Activated T-helper 1 cell treated with anti-CD3 and anti-CD28 coated beads, Interleukin-2, amount 50 U/mL, for 16 hours (primary cell): Measurements from ENCODE around the gene E2F2.
"Not testable (repeated sequence)": the region's sequence is repeated elsewhere in the genome, so short reads cannot be mapped to it uniquely, and the experiment has no call there.

Experiments used
- DNase-seq, 2 donors: peaks; one replicate each; pipeline ENCODE4 v3.0.0-alpha.2; 2020; ENCODE audit warnings: low read depth in 1 of 2, low spot score in 1 of 2

The E2F2 gene

GRCh38 chr1:23548704-23549143 lies 17.7 kb upstream of the E2F2 start:
- no peak for DNase-seq

- no peak for DNase-seq
Observed at GRCh38 chr1:23546897-23547584, 16.0 kb upstream of the E2F2 start.

GRCh38 chr1:23545851-23546250 lies 14.8 kb upstream of the E2F2 start:
- no peak for DNase-seq

- peak; percentile 46 to 54 for DNase-seq
Observed at GRCh38 chr1:23544444-23545389, 13.7 kb upstream of the E2F2 start.

- no peak for DNase-seq
Observed at GRCh38 chr1:23543707-23544443, 12.8 kb upstream of the E2F2 start.

- not testable (repeated sequence) for DNase-seq
Observed at GRCh38 chr1:23542940-23543339, 11.9 kb upstream of the E2F2 start.

- peak; percentile 80 to 85 for DNase-seq
Observed at GRCh38 chr1:23539698-23540266, 8.7 kb upstream of the E2F2 start.

- no peak for DNase-seq
Observed at GRCh38 chr1:23537296-23537973, 6.4 kb upstream of the E2F2 start.

- no peak for DNase-seq
Observed at GRCh38 chr1:23533246-23534023, 2.4 kb upstream of the E2F2 start.

GRCh38 chr1:23531562-23532094 lies 595 bp upstream of the E2F2 start:
- no peak for DNase-seq

GRCh38 chr1:23530087-23530746 lies 816 bp downstream of the E2F2 start:
- DNase-seq: no peak

- DNase-seq: no peak
Observed at GRCh38 chr1:23529146-23530086, 1.6 kb downstream of the E2F2 start.

- peak; percentile 54 to 79 for DNase-seq
Observed at GRCh38 chr1:23528250-23528978, 2.6 kb downstream of the E2F2 start.

GRCh38 chr1:23527900-23528249 lies 3.2 kb downstream of the E2F2 start:
- no peak for DNase-seq

GRCh38 chr1:23527366-23527765 lies 3.7 kb downstream of the E2F2 start:
- no peak for DNase-seq

GRCh38 chr1:23526329-23527041 lies 4.5 kb downstream of the E2F2 start:
- no peak for DNase-seq
